HUES48 (cell line): Measurements from ENCODE around the gene OR52E1.

Experiments
- H3K27ac ChIP-seq: one replicate; pipeline ENCODE4 v1.7.0; 2013; ENCODE audit warnings: low read depth, low read length, inconsistent platforms
- H3K27me3 ChIP-seq: 2 replicates; pipeline ENCODE4 v1.6.1; 2013; ENCODE audit warnings: mild to moderate bottlenecking, low read length; ENCODE audit not compliant: control insufficient read depth, insufficient read depth
- H3K36me3 ChIP-seq: 2 replicates; pipeline ENCODE4 v1.6.1; 2013; ENCODE audit warnings: low read length; ENCODE audit not compliant: control insufficient read depth, insufficient read depth
- H3K4me1 ChIP-seq: 2 replicates; pipeline ENCODE4 v1.6.1; 2013; ENCODE audit warnings: mild to moderate bottlenecking, low read length; ENCODE audit not compliant: control insufficient read depth, insufficient read depth
- H3K4me3 ChIP-seq: 2 replicates; pipeline ENCODE4 v1.5.1; 2013; ENCODE audit warnings: mild to moderate bottlenecking, low read depth, low read length
- H3K9ac ChIP-seq: 2 replicates; pipeline ENCODE4 v1.6.1; 2013; ENCODE audit warnings: mild to moderate bottlenecking, low read depth, low read length, moderate library complexity
- H3K9me3 ChIP-seq: 2 replicates; pipeline ENCODE4 v1.6.1; 2013; ENCODE audit warnings: low read length; ENCODE audit not compliant: control insufficient read depth, insufficient read depth

The OR52E1 gene

GRCh38 chr11:5065027-5065426, 4.3 kb upstream of the OR52E1 start:
- H3K36me3 ChIP-seq = no peaks in the 10 kb centered on the region
- no peaks in the 10 kb centered on the region for H3K27me3 ChIP-seq
- H3K4me1 ChIP-seq = no peaks in the 10 kb centered on the region
- H3K9me3 ChIP-seq = no peaks in the 10 kb centered on the region
- no peak overlapping the region for H3K27ac ChIP-seq
- no peak overlapping the region for H3K9ac ChIP-seq
- no peak overlapping the region for H3K4me3 ChIP-seq

GRCh38 chr11:5071799-5072198, 2.4 kb downstream of the OR52E1 start:
- Histone ChIP-seq H3K9ac (no peak overlapping the region), H3K27me3 (no peaks in the 10 kb centered on the region), H3K36me3 (no peaks in the 10 kb centered on the region), H3K9me3 (no peaks in the 10 kb centered on the region), H3K4me3 (no peak overlapping the region), H3K4me1 (no peaks in the 10 kb centered on the region), H3K27ac (no peak overlapping the region)

- H3K9me3 ChIP-seq = no peaks in the 10 kb centered on the region
- no peaks in the 10 kb centered on the region for H3K4me1 ChIP-seq
- H3K27ac ChIP-seq = no peak overlapping the region
- H3K9ac ChIP-seq = no peak overlapping the region
- no peak overlapping the region for H3K4me3 ChIP-seq
- no peaks in the 10 kb centered on the region for H3K27me3 ChIP-seq
- H3K36me3 ChIP-seq = no peaks in the 10 kb centered on the region
These were observed 12.0 kb downstream of the OR52E1 start for GRCh38 chr11:5081405-5081804.

- no peaks in the 10 kb centered on the region for H3K36me3 ChIP-seq
- no peaks in the 10 kb centered on the region for H3K9me3 ChIP-seq
- no peaks in the 10 kb centered on the region for H3K4me1 ChIP-seq
- no peak overlapping the region for H3K9ac ChIP-seq
- H3K4me3 ChIP-seq = no peak overlapping the region
- H3K27me3 ChIP-seq = no peaks in the 10 kb centered on the region
- no peak overlapping the region for H3K27ac ChIP-seq
These were observed 14.2 kb downstream of the OR52E1 start for GRCh38 chr11:5083602-5084001.

- Histone ChIP-seq H3K9ac (no peak overlapping the region), H3K9me3 (no peaks in the 10 kb centered on the region), H3K4me1 (no peaks in the 10 kb centered on the region), H3K27ac (no peak overlapping the region), H3K4me3 (no peak overlapping the region), H3K27me3 (no peaks in the 10 kb centered on the region), H3K36me3 (no peaks in the 10 kb centered on the region)
These were observed 19.2 kb downstream of the OR52E1 start for GRCh38 chr11:5088556-5088955.

GRCh38 chr11:5090668-5091067, 21.3 kb downstream of the OR52E1 start:
- no peak overlapping the region for H3K9ac ChIP-seq
- H3K4me1 ChIP-seq = no peaks in the 10 kb centered on the region

GRCh38 chr11:5092821-5093585, 23.6 kb downstream of the OR52E1 start:
- no peaks in the 10 kb centered on the region for H3K27me3 ChIP-seq
- H3K4me1 ChIP-seq = no peaks in the 10 kb centered on the region
- no peak overlapping the region for H3K4me3 ChIP-seq
- no peak overlapping the region for H3K9ac ChIP-seq
- no peaks in the 10 kb centered on the region for H3K9me3 ChIP-seq
- H3K27ac ChIP-seq = no peak overlapping the region
- H3K36me3 ChIP-seq = no peaks in the 10 kb centered on the region

More at GRCh38 chr11:5090668-5091067, 21.3 kb downstream of the OR52E1 start:
- Histone ChIP-seq H3K27me3 (no peaks in the 10 kb centered on the region), H3K9me3 (no peaks in the 10 kb centered on the region), H3K27ac (no peak overlapping the region), H3K4me3 (no peak overlapping the region), H3K36me3 (no peaks in the 10 kb centered on the region)

GRCh38 chr11:5096011-5096410, 26.6 kb downstream of the OR52E1 start:
- H3K9me3 ChIP-seq = no peaks in the 10 kb centered on the region
- no peak overlapping the region for H3K27ac ChIP-seq
- no peaks in the 10 kb centered on the region for H3K27me3 ChIP-seq
- H3K9ac ChIP-seq = no peak overlapping the region
- no peak overlapping the region for H3K4me3 ChIP-seq
- no peaks in the 10 kb centered on the region for H3K4me1 ChIP-seq
- H3K36me3 ChIP-seq = no peaks in the 10 kb centered on the region

- H3K9ac ChIP-seq = no peak overlapping the region
- H3K27ac ChIP-seq = no peak overlapping the region
- no peaks in the 10 kb centered on the region for H3K9me3 ChIP-seq
- no peaks in the 10 kb centered on the region for H3K36me3 ChIP-seq
- no peaks in the 10 kb centered on the region for H3K4me1 ChIP-seq
- H3K4me3 ChIP-seq = no peak overlapping the region
- H3K27me3 ChIP-seq = no peaks in the 10 kb centered on the region
These were observed 32.9 kb downstream of the OR52E1 start for GRCh38 chr11:5102246-5102645.

GRCh38 chr11:5103066-5103465, 33.7 kb downstream of the OR52E1 start:
- H3K27me3 ChIP-seq = no peaks in the 10 kb centered on the region
- H3K27ac ChIP-seq = no peak overlapping the region
- H3K36me3 ChIP-seq = no peaks in the 10 kb centered on the region
- no peaks in the 10 kb centered on the region for H3K4me1 ChIP-seq
- no peak overlapping the region for H3K9ac ChIP-seq
- no peak overlapping the region for H3K4me3 ChIP-seq
- no peaks in the 10 kb centered on the region for H3K9me3 ChIP-seq

- Histone ChIP-seq H3K4me1 (no peaks in the 10 kb centered on the region), H3K36me3 (no peaks in the 10 kb centered on the region), H3K4me3 (no peak overlapping the region), H3K27ac (no peak overlapping the region), H3K9ac (no peak overlapping the region), H3K9me3 (no peaks in the 10 kb centered on the region), H3K27me3 (no peaks in the 10 kb centered on the region)
These were observed 37.9 kb downstream of the OR52E1 start for GRCh38 chr11:5107285-5107684.
